Measurements from ENCODE around the gene FAM47B.

The FAM47B gene

GRCh38 chrX:34942496-34942895 lies at the start of gene FAM47B:
Gene FAM47B (plus strand): TSS chrX:34942796. CDS start chrX:34942832, 36 bp downstream.
- in situ Hi-C loops (cut with HindIII; ENCODE audit: low sequenced_read_pairs): no loop called here

GRCh38 chrX:34893741-34894140 lies 48.9 kb upstream of the FAM47B start:
- in situ Hi-C loops (cut with HindIII; ENCODE audit: low sequenced_read_pairs): no loop called here

GRCh38 chrX:34900691-34901090 lies 41.9 kb upstream of the FAM47B start:
- in situ Hi-C loops (cut with HindIII; ENCODE audit: low sequenced_read_pairs): loop anchor here (5.0 kb wide), 1 partner anchor 87 kb away; no protein-coding TSS in a partner anchor

GRCh38 chrX:34901761-34902160 lies 40.8 kb upstream of the FAM47B start:
- in situ Hi-C loops (cut with HindIII; ENCODE audit: low sequenced_read_pairs): loop anchor here (5.0 kb wide), 1 partner anchor 86 kb away; no protein-coding TSS in a partner anchor

GRCh38 chrX:34903316-34903715 lies 39.3 kb upstream of the FAM47B start:
- in situ Hi-C loops (cut with HindIII; ENCODE audit: low sequenced_read_pairs): loop anchor here (5.0 kb wide), 1 partner anchor 84 kb away; no protein-coding TSS in a partner anchor

GRCh38 chrX:34909151-34909550 lies 33.4 kb upstream of the FAM47B start:
- in situ Hi-C loops (cut with HindIII; ENCODE audit: low sequenced_read_pairs): no loop called here

- in situ Hi-C loops (cut with HindIII; ENCODE audit: low sequenced_read_pairs): no loop called here
Observed at GRCh38 chrX:34915463-34916225, 27.0 kb upstream of the FAM47B start.

GRCh38 chrX:34917146-34917545 lies 25.4 kb upstream of the FAM47B start:
- in situ Hi-C loops (cut with HindIII; ENCODE audit: low sequenced_read_pairs): no loop called here

GRCh38 chrX:34918091-34918736 lies 24.4 kb upstream of the FAM47B start:
- in situ Hi-C loops (cut with HindIII; ENCODE audit: low sequenced_read_pairs): no loop called here

- in situ Hi-C loops (cut with HindIII; ENCODE audit: low sequenced_read_pairs): no loop called here
Observed at GRCh38 chrX:34918856-34919255, 23.7 kb upstream of the FAM47B start.

- in situ Hi-C loops (cut with HindIII; ENCODE audit: low sequenced_read_pairs): no loop called here
Observed at GRCh38 chrX:34927866-34928265, 14.7 kb upstream of the FAM47B start.

GRCh38 chrX:34943235-34943634 lies 639 bp downstream of the FAM47B start:
- in situ Hi-C loops (cut with HindIII; ENCODE audit: low sequenced_read_pairs): no loop called here

- in situ Hi-C loops (cut with HindIII; ENCODE audit: low sequenced_read_pairs): no loop called here
Observed at GRCh38 chrX:34956916-34957315, 14.3 kb downstream of the FAM47B start.

GRCh38 chrX:34961662-34962061 lies 19.1 kb downstream of the FAM47B start:
- in situ Hi-C loops (cut with HindIII; ENCODE audit: low sequenced_read_pairs): no loop called here

GRCh38 chrX:34972206-34972605 lies 29.6 kb downstream of the FAM47B start:
- in situ Hi-C loops (cut with HindIII; ENCODE audit: low sequenced_read_pairs): no loop called here

- in situ Hi-C loops (cut with HindIII; ENCODE audit: low sequenced_read_pairs): no loop called here
Observed at GRCh38 chrX:34978171-34978570, 35.6 kb downstream of the FAM47B start.

- in situ Hi-C loops (cut with HindIII; ENCODE audit: low sequenced_read_pairs): loop anchor here (5.0 kb wide), 1 partner anchor 85 kb away; no protein-coding TSS in a partner anchor
Observed at GRCh38 chrX:34987646-34988045, 45.0 kb downstream of the FAM47B start.
